ENCODE results near the gene RTF2.
"Not testable (repeated sequence)": the region's sequence is repeated elsewhere in the genome, so short reads cannot be mapped to it uniquely, and the experiment has no call there.

RTF2 gene

DNA sequence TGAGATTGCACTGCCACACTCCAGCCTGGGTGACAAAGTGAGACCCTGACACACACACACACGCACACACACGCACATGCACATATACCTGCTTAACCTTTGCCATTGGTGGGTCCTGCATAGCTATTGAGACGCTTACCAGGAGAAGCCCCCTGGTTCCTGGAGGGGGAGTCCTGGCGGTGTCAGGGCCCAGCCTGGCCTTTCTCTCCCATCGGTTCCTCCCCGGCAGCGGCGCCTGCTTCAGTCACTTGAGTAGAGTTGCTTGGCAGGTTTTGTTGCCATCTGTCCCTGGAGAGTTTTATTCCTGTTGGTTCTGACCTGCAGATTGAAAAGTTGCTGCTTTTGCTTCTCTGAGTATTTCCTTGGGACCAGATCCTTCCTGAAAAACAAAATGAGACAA is 35.5 kb downstream of the RTF2 start:
- DNase-seq: no peak

DNA sequence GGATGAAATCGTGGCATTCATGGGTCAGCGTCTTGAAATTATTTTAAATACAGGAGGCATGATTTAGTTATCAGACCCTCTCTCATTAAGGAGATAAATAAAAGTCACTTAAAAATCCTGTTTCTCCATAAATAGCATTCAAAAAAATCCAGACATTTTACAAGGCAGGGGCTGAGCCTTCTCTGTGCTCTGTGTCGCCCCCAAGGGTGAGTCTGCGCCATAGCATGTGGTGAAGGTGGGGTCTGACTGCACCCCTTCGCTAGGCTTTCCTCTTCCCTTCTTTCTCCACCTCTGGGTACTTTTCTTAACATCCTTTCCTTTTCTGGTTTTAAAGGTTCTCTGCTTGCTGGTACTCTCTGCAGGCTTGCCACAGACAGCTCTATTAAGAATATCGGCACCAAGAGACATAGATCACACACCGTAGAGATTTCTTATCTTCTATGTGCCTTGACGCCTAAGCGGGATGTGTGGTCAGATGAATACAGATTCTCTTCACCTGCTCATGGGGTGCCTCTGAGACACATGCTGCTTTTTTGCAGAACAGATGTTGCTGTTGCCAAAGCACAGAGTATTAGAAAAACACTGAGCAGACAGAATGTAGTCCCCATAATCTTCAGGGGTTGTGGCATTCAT is 36.1 kb downstream of the RTF2 start:
- peak; percentile 29 for DNase-seq

DNA sequence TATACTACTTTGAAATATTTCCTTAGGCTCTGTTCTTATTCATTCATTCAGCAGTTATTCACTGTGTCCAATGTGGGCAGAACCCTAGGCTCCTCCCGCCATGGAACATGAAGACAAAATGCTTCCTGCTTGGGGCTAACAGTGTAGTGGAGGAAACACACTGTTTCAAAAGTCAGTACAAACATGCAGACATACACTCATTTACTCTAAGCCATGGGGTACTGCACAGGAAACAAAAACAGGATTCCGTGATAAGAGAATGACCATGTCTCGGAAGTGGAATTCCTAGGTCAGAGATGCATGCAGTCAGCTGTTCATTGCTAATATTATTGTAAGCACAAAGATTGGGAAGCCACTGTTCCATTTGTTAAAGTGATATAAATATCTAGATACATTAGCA is 37.7 kb downstream of the RTF2 start:
- no peak for DNase-seq

GRCh38 chr20:56511926-56512325 is 43.5 kb downstream of the RTF2 start:
- no peak for DNase-seq

DNA sequence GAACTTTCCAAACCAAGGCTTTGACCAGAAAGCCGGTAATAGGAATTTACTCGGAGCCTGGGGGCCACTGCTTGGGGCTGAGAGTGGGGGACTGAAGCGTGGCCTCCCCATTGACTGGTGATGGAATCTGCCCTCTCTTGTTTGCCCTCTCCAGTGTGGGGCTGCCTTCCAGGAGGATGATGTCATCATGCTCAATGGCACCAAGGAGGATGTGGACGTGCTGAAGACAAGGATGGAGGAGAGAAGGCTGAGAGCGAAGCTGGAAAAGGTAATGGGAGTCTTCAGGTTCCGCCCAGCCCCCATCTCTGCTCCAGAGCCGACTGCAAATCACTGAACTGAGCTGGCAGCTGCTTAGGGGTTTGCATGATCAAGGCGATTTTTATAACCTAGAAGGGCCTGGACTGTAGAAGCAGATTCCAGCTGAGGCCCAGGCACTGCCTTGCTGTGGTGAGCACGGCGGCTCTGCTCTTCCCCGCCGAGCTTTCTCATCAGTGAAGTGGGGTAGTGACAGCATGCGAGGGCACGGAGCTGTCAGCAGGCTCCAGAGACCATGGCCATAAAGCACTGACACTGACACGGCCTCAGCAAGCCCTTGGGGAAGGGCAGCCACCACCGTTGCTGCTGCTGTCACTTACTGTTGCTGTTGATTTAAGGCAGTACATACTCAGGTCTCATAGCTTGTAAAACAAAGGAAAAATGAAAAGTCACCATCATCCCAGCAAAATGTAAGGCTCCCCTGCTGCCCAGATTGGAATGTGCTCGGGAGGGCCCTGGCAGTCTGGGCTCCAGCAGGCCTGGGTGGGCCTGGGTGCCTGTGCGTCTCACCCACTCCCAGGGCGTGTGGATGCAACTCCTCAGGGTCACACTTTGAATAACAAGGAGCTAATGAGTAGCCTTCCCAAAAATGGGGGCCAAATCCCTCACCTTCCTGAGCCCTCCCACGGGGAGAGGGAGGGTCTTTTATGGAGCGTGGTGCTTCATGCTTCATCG is 45.0 kb downstream of the RTF2 start:
- DNase-seq: no peak

DNA sequence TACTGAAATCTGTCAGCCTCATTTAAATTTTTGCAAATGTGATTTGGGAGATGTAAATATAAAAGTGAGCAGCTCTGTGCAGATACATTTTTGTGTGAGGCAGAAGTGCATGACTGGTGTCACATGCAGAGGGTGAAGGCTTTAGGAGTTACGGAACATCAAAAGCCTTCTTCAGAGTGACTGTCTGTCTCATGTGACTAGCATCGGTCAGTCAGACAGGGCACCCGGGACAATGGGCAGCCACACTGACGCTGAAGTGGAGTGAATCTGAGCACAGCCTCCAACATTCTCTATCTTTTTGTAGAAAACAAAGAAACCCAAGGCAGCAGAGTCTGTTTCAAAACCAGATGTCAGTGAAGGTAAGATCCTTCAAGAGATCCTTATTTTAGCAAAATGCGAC is 48.2 kb downstream of the RTF2 start:
- no peak for DNase-seq

DNA sequence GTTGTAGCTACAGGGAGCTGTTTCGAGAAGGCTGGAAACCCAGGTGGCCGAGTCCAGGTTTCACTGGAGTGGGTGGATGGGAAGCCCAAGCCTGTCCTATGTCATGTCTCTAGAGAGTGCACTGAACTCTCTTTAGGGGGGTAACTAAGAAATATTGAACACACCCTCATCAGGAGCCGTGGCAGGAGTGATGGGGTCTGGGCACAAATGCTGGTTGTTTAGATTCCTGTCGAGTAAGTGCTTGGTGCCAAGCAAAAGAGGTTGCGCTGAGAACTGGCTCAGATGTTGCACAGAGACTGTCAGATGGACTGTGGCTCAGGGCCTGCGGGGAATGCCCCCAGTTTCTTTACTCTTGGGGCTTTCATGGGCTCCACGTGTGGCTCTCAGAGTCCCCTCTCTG is 48.8 kb downstream of the RTF2 start:
- no peak for DNase-seq

DNA sequence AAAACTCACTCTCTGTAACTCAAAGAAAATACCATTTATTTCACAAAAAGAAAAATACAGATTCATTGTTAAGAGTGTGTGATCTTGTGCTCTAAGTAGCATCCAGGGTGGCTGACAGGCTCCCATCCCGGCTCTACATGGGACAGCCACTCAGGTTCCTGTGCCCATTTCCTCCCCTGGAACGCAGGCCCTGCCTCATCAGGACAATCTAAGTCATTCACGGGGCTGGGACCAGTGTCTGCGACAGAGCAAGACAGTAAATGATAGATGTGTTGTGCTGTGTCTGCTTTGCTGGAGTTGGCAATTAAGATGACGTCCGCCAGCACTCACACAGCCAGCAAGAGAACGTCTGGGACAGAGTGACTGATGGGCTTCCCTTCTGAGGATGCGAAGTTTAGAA is 49.2 kb downstream of the RTF2 start:
- no peak for DNase-seq

DNA sequence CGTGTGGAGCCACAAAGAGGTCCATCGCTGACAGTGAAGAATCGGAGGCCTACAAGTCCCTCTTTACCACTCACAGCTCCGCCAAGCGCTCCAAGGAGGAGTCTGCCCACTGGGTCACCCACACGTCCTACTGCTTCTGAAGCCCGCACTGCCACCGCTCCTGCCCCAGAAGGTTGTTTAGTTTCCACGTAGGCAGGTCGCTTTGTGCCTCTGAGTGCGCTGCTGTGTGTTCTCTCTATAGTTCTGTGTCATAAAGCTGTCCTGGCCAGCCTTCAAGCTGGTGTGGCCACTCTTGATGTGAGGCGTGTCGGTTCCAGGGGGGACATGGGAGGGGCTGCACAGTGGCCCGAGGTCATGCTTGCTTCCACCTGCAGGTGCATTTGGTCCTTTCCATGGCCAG is 49.7 kb downstream of the RTF2 start:
- no peak for DNase-seq

DNA sequence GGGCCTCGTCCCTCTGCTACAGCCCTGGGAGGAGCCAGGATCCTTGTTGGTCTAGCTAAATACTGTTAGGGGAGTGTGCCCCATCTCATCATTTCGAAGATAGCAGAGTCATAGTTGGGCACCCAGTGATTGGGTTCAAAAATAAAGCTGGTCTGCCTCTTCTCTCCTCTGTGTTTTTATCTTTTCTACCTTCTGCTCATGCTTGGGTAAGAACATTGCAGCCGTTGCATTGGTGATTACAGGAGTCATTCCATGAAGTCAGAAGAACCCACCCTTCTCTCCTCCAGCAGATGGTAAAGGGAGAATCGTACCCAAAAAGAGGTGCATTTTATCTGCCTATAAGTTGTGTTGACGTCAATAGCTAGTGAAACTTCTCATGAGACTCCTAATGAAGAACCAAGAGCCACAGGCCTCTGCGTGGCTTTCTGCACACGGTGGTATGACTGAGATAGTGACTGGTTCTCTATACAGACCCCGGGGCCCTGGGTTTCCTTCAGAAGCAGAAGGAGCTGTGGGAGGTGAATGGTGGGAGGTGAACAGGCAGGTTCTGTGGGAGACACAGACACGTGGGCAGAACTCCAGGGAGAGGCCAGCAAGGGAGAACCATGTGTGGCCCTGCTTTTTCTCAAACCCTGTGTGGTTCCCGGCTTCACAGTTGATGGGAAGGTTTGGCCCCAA is 50.4 kb downstream of the RTF2 start:
- DNase-seq: no peak

GRCh38 chr20:56519551-56519950 is 51.1 kb downstream of the RTF2 start:
- no peak for DNase-seq

GRCh38 chr20:56520180-56520579 is 51.8 kb downstream of the RTF2 start:
- no peak for DNase-seq

DNA sequence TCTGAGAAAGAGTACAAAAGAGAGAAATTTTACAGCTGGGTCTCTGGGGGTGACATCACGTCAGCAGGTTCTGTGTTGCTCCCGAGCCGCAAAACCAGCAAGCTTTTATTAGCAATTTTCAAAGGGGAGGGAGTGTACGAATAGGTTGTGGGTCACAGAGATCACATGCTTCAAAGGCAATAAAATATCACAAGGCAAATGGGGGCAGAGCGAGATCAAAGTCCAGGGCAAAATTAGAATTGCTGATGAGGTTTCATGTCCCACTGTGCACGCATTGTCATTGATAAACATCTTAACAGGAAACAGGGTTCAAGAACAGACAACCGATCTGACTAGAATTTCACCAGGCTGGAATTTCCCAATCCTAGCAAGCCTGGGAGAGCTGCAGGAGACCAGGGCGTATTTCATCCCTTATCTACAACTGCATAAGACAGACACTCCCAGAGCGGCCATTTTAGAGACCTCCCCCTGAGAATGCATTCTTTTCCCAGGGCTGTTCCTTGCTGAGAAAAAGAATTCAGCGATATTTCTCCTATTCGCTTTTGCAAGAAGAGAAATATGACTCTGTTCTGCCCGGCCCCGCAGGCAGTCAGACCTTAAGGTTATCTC is 52.4 kb downstream of the RTF2 start:
- not testable (repeated sequence) for DNase-seq

DNA sequence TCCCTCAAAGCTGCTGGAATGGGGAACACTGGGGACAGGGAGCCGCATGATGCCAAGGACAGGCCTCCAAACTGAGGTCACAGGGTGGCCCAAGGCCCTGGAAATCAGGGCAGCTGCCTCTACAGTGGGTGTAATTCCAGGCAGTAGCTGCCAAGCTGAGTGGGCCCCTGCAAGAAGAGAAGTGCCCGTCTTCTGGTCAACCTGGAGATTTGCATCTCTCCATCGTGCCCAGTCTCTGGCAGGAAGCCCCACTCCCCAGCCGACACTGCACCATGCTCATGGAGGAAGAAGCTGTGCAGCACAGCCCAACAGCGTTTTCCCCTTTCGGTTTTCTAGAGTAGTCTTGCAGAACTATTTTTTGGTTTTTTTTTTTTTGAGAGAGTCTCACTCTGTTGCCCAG is 53.9 kb downstream of the RTF2 start:
- DNase-seq: no peak

DNA sequence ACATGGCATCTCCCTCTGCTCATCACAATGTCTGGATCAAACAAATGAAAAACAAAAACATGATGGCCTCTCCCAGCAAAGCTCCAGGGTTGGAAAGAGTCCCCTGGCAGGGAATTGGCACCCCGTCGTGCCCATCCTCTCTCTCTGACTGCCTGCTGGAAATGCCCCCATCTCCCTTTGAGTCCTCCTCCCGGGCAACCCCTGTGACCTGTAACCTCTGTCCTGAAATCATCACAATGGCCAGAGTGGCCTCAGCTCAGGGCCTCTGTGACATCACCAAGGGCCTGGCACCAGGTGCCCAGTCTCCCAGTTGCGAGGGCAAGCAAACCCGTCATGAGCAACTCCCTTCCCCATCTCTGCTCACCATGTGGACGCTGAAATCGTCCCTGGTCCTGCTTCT is 56.0 kb downstream of the RTF2 start, which contains the start of gene FAM209A:
Gene FAM209A, plus strand, starts transcription at position 301 of the 400 bp plus-strand sequence. Its CDS starts 65 bp downstream, at position 366.
- DNase-seq: not testable (repeated sequence)

DNA sequence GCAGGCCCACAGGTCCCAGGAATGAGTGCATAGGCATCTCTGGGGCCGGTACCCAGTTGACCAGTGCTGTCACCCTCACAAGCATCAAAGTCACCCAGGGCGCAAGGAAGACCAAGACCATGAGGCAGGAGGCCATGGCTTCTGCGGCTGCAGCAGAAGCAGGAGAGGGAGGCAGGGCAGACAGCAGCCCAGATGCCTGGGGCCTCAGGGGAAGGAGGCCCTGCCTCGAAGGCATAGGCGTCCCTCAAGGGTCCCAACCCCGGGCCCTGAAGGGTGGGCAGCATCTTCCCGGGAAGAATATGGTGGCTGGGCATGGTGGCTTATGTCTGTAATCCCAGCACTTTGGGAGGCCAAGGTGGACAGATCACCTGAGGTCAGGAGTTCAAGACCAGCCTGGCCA is 59.1 kb downstream of the RTF2 start:
- no peak for DNase-seq

- DNase-seq: not testable (repeated sequence)
These were observed 64.5 kb downstream of the RTF2 start, which contains the start of gene FAM209B for GRCh38 chr20:56532946-56533345. TSS of gene FAM209B (plus strand) at chr20:56533246. CDS start at chr20:56533342, 96 bp downstream.

- no peak for DNase-seq
These were observed 69.6 kb downstream of the RTF2 start for GRCh38 chr20:56537997-56538396.

DNA sequence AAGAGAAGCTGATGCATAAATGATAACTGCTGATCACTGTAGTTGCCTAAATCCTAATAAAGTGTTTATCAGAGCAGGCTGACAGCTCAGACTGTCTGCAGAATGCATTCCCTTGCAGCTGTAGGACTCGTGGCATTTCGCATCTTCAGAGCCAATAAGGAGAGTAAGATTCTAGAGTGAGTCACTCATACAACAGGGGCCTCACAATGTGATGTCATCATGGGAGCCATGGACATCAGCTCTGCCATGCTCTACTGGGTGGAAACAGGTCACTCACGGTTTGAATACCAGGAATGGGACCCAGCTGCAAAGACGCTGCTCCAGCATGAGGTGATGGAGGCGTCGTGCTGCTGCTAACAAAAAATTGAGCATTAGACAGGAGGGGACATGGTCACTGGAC is 72.0 kb downstream of the RTF2 start:
- no peak for DNase-seq

DNA sequence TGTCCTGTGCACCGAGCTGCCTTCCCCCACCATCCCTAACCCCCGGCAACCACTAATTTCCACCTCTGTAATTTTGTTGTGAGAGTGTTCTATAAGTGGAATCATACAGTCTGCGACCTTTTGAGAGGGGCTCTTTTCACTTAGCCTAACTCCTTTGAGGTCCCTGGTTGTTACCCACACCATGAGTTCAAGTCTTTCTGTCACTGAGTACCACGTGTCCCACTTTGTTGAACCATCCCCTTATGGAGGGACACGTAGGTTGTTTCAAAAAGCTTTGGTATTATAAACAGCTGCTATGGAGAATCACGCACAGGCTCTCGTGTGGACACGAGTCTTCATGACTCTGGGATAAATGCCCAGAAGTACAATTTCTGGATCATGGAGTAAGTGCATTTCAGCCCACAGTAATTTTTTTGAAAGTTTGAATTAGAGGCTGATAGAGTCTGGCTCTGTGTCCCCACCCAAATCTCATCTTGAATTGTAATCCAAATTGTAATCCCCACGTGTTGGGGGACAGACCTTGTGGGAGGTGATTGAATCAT is 74.1 kb downstream of the RTF2 start:
- DNase-seq: no peak

GRCh38 chr20:56551571-56551970 is 83.1 kb downstream of the RTF2 start:
- no peak for DNase-seq

DNA sequence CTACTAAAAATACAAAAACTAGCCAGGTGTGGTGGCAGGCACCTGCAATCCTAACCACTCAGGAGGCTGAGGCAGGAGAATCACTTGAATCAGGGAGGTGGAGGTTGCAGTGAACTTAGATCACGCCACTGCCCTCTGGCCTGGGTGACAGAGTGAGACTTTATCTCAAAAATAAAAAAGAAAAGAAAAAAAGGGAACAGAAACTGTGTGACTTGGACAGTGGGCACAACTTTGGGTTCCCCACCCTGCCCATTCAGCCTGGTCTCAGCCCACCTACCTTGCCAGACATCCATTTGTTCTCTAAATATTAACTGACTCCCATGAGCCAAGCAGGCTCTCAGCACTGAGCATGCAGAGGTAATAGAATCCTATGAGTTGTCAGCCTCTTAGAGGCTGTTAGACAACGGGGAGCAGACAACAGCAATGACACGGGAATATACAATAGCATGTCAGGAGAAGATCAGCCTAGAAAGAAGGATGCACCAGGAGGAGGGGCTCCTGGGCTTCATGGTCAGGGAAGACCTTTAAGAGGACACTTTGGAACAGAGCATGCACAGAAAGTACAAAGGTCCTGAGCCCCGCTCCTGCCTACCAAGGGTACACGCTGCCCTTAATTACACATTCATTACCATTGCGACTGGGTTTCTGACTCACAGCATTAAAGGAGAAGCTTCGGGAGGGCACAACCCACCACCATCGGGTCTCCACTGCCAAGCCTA is 84.6 kb downstream of the RTF2 start:
- DNase-seq: no peak
